ENCODE measurements around the gene AP3S2.

The AP3S2 gene

GRCh38 chr15:89848970-89849292, 44.9 kb downstream of the AP3S2 start:
- TF ChIP-seq, protein P1, sequence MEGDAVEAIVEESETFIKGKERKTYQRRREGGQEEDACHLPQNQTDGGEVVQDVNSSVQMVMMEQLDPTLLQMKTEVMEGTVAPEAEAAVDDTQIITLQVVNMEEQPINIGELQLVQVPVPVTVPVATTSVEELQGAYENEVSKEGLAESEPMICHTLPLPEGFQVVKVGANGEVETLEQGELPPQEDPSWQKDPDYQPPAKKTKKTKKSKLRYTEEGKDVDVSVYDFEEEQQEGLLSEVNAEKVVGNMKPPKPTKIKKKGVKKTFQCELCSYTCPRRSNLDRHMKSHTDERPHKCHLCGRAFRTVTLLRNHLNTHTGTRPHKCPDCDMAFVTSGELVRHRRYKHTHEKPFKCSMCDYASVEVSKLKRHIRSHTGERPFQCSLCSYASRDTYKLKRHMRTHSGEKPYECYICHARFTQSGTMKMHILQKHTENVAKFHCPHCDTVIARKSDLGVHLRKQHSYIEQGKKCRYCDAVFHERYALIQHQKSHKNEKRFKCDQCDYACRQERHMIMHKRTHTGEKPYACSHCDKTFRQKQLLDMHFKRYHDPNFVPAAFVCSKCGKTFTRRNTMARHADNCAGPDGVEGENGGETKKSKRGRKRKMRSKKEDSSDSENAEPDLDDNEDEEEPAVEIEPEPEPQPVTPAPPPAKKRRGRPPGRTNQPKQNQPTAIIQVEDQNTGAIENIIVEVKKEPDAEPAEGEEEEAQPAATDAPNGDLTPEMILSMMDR (conservative IDR thresholded peaks at IDR 0.05), result no peak
- H3K27ac ChIP-seq, result no peak overlapping the region

DNA sequence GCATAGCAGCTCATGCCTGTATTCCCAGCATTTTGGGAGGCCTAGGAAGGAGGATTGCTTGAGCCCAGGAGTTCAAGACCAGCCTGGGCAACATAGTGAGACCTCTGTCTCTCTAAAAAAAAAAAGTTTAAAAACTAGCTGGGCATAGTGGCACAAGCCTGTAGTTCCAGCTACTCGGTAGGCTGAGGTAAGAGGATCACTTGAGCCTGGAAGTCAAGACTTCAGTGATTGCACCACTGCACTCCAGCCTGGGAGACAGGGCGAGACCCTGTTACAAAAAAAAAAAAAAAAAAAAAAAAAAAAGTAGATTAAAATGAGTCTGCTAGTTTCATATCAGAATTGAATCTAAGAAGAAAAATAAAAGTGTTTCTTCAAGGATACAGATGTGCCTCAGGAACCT, 46.7 kb downstream of the AP3S2 start:
- H3K27ac ChIP-seq, result no peak overlapping the region
- TF ChIP-seq, protein P1 (conservative IDR thresholded peaks at IDR 0.05), result no peak

GRCh38 chr15:89845305-89845893, 48.4 kb downstream of the AP3S2 start:
- no peak overlapping the region for H3K27ac ChIP-seq
- TF ChIP-seq, protein P1 (conservative IDR thresholded peaks at IDR 0.05), result no peak

GRCh38 chr15:89841962-89842361, 51.8 kb downstream of the AP3S2 start:
- TF ChIP-seq, protein P1 (conservative IDR thresholded peaks at IDR 0.05), result no peak
- no peak overlapping the region for H3K27ac ChIP-seq

- TF ChIP-seq, protein P1 (conservative IDR thresholded peaks at IDR 0.05), result no peak
- no peak overlapping the region for H3K27ac ChIP-seq
Observed at GRCh38 chr15:89841306-89841705, 52.5 kb downstream of the AP3S2 start.

DNA sequence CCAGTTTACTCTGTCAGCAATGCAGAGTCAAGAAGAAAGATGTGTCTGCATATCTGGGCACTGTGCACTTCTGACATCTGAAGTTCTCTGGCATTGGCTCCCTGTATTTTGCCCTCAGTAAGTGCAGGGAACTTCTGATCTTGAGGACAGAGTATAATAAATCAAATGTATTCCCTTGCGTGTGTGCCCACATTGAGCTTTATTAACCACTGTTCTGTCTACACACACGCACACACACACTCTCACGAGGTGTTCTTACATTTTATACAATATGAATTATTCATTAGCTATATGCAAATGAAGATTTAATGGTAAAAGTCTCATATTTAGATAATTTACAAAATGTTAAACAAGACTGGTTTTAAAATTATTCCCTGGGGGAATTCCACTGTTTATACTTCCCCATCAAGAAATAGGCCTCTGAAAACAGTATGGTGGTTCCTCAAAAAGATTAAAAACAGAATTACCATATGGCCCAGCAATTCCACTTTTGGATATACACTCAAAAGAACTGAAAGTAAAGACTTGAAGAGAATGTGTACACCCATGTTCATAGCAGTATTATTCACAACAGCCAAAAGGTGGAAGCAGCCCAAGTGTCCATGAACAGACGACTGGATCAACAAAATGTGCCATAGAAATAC, 54.5 kb downstream of the AP3S2 start:
- TF ChIP-seq, protein P1 (conservative IDR thresholded peaks at IDR 0.05), result no peak
- H3K27ac ChIP-seq, result no peak overlapping the region

DNA sequence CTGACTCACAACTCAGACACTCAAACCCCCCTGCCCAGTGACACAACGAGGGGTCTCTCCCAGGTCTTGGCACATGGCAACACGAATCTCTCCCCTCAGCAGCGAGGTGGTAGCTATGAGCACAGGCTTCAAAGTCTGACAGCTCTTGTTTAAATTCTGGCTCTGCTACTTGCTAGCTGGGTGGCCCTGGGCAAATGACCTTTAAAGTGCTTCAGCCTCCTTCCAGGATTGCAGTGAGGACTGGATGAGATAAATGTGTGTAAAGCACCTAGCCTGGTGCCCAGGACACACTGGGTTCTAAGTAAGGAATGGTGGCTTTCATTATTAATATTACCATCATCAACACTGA, 56.0 kb downstream of the AP3S2 start:
- TF ChIP-seq, protein P1 (conservative IDR thresholded peaks at IDR 0.05), result no peak
- H3K27ac ChIP-seq, result no peak overlapping the region

Data from VCaP (cell line).